NCI-H526 treated with DMSO at 0.1 percent for 48 hours (cell line): Measurements from ENCODE around the gene SYN1.
"Not testable (repeated sequence)": the region's sequence is repeated elsewhere in the genome, so short reads cannot be mapped to it uniquely, and the experiment has no call there.

Source experiments
- DNase-seq: peaks from one replicate; lab custom pipeline; 2025; lab: John Stamatoyannopoulos, UW

SYN1 gene

GRCh38 chrX:47633689-47634590 is 14.3 kb upstream of the SYN1 start:
- no peak for DNase-seq

- no peak for DNase-seq
Observed at GRCh38 chrX:47632666-47633065, 13.0 kb upstream of the SYN1 start.

- no peak for DNase-seq
Observed at GRCh38 chrX:47631676-47632075, 12.0 kb upstream of the SYN1 start.

GRCh38 chrX:47629419-47630200 is 10.0 kb upstream of the SYN1 start, which contains the start of gene CFP:
Gene CFP, minus strand, starts transcription at chrX:47629930. Its CDS starts 86 bp downstream, at chrX:47629844.
- DNase-seq = no peak

- no peak for DNase-seq
Observed at GRCh38 chrX:47628982-47629381, 9.3 kb upstream of the SYN1 start.

GRCh38 chrX:47625365-47625764 is 5.7 kb upstream of the SYN1 start:
- no peak for DNase-seq

GRCh38 chrX:47623540-47624027 is 3.9 kb upstream of the SYN1 start:
- peak; percentile 70 for DNase-seq

GRCh38 chrX:47621851-47622250 is 2.2 kb upstream of the SYN1 start:
- no peak for DNase-seq

GRCh38 chrX:47620303-47620685 is 637 bp upstream of the SYN1 start:
- DNase-seq = no peak

- no peak for DNase-seq
Observed at GRCh38 chrX:47618923-47619485, 653 bp downstream of the SYN1 start.

- no peak for DNase-seq
Observed at GRCh38 chrX:47614618-47615017, 5.0 kb downstream of the SYN1 start.

- no peak for DNase-seq
Observed at GRCh38 chrX:47613082-47613481, 6.6 kb downstream of the SYN1 start.

GRCh38 chrX:47612418-47612817 is 7.2 kb downstream of the SYN1 start:
- DNase-seq = no peak

- DNase-seq = no peak
Observed at GRCh38 chrX:47611926-47612325, 7.7 kb downstream of the SYN1 start.

GRCh38 chrX:47611489-47611888 is 8.2 kb downstream of the SYN1 start:
- no peak for DNase-seq

- no peak for DNase-seq
Observed at GRCh38 chrX:47610511-47610910, 9.1 kb downstream of the SYN1 start.

GRCh38 chrX:47608130-47608810 is 11.4 kb downstream of the SYN1 start:
- no peak for DNase-seq

GRCh38 chrX:47607091-47607490 is 12.6 kb downstream of the SYN1 start:
- no peak for DNase-seq

- DNase-seq = no peak
Observed at GRCh38 chrX:47605024-47605423, 14.6 kb downstream of the SYN1 start.

GRCh38 chrX:47603125-47603524 is 16.5 kb downstream of the SYN1 start:
- DNase-seq = not testable (repeated sequence)

GRCh38 chrX:47597222-47597621 is 22.4 kb downstream of the SYN1 start:
- no peak for DNase-seq

GRCh38 chrX:47596256-47596655 is 23.4 kb downstream of the SYN1 start:
- no peak for DNase-seq
